ENCODE data around the gene NOPCHAP1. TPM values are rescaled to one million over a fixed set of nuclear protein-coding genes. Genes with fewer than 3 reads are reported as not detected.

Gene NOPCHAP1
- total and polyA plus RNA-seq, 2 of the 8 experiments (the other 6 are each of a cell fraction or from before 2014, with no cell fraction given): 14.9 to 39.5 TPM

DNA sequence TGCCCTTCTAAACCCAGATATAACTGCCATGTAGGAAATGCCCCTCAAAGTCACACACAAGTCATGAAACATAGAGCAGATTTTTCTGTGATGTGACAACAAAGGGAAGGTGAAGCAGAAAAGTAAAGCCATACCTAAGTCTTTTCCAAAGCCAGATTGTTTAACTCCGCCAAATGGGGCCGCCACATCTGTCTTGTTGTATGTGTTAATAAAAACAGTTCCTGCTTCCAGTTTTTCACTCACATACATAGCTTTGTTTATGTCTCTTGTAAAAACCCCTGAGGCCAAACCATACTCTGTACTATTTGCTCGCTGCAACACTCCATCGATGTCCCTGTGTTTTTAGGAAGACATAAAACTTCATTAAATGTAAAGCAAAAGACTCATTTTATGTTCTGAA, 40.3 kb downstream of the NOPCHAP1 start:
- H2AFZ ChIP-seq (ENCODE audit: low read length): no peak overlapping the region
- H4K91ac ChIP-seq (replicated peaks; ENCODE audit: insufficient read length, low read length): no peak overlapping the region
- CTCF ChIA-PET (ENCODE audit: partially characterized antibody): interaction anchor here (0.6 to 1.0 kb wide), 2 partner anchors 13 to 22 kb away, joined by 3 to 4 read pairs; no protein-coding TSS in a partner anchor

More for the DNA sequence above, 40.3 kb downstream of the NOPCHAP1 start:
- Histone ChIP-seq H4K20me1 (replicated peaks in 1 of 2; ENCODE audit: control insufficient read depth in 1 of 2, insufficient read depth in 2 of 2, low read length in 2 of 2) (no peaks in the 10 kb centered on the region), H3K23me2 (ENCODE audit: low read depth, low read length) (no peaks in the 10 kb centered on the region), H3K27me3 (replicated peaks in 1 of 4; ENCODE audit: control insufficient read depth in 3 of 4, extremely low read depth in 1 of 4, insufficient read depth in 3 of 4, low read length in 3 of 4) (no peaks in the 10 kb centered on the region), H3K18ac (ENCODE audit: extremely low read depth, low read length) (no peak overlapping the region), H3K4me3 (ENCODE audit: extremely low read depth in 1 of 4, insufficient read depth in 2 of 4, low read depth in 3 of 4, low read length in 4 of 4) (no peak overlapping the region), H2BK120ac (replicated peaks; ENCODE audit: low read depth, low read length) (no peak overlapping the region), H3K4me1 (replicated peaks in 1 of 4; ENCODE audit: control insufficient read depth in 3 of 4, insufficient read depth in 4 of 4, low read length in 3 of 4) (no peaks in the 10 kb centered on the region), H3K79me2 (ENCODE audit: control insufficient read depth in 1 of 2, insufficient read depth in 2 of 2, low read length in 2 of 2) (no peaks in the 10 kb centered on the region), H2AK5ac (ENCODE audit: low read depth, low read length) (no peak overlapping the region), H3K4me2 (ENCODE audit: insufficient read depth in 1 of 2, low read depth in 2 of 2, low read length in 2 of 2) (no peak overlapping the region), H2BK15ac (ENCODE audit: low read length) (no peak overlapping the region), H3K9ac (replicated peaks in 1 of 4; ENCODE audit: extremely low read depth in 1 of 4, low read depth in 3 of 4, low read length in 3 of 4) (no peak overlapping the region), H2BK20ac (ENCODE audit: low read length) (no peak overlapping the region), H3K79me1 (ENCODE audit: low read depth, low read length) (no peaks in the 10 kb centered on the region), H3K23ac (ENCODE audit: insufficient read length) (no peak overlapping the region), H2BK12ac (ENCODE audit: low read depth, low read length) (no peak overlapping the region), H3K4ac (replicated peaks; ENCODE audit: insufficient read length, low read depth, low read length) (no peak overlapping the region), H3K27ac (ENCODE audit: low read depth, low read length) (no peak overlapping the region), H2BK5ac (ENCODE audit: low read depth, low read length) (no peak overlapping the region), H3K14ac (ENCODE audit: insufficient read length) (no peak overlapping the region), H4K8ac (ENCODE audit: extremely low read depth, insufficient read depth, low read length) (no peak overlapping the region), H3K9me3 (ENCODE audit: insufficient read depth in 2 of 2, low read depth in 1 of 2, low read length in 1 of 2) (no peaks in the 10 kb centered on the region), H3K56ac (replicated peaks; ENCODE audit: insufficient read length, low read depth, low read length) (no peak overlapping the region), H4K5ac (ENCODE audit: insufficient read length, low read depth, low read length) (no peak overlapping the region), H3K36me3 (ENCODE audit: control insufficient read depth in 2 of 4, insufficient read depth in 4 of 4, low read length in 3 of 4) (no peaks in the 10 kb centered on the region; a peak in 1 of 8 replicates)
- DNase-seq (ENCODE audit: low read depth in 1 of 2, low spot score in 2 of 2) (no peak), FAIRE-seq (no peak)
- no peak for TF ChIP-seq SAP30 (IDR thresholded peaks at IDR 0.05; ENCODE audit: insufficient read depth, insufficient replicate concordance, low read length)
- TF ChIP-seq GTF2F1 (IDR thresholded peaks at IDR 0.05; ENCODE audit: borderline replicate concordance, low read depth, low read length): no peak
- TF ChIP-seq CHD2 (IDR thresholded peaks at IDR 0.05; ENCODE audit: low read length): no peak
- TF ChIP-seq JUN (IDR thresholded peaks at IDR 0.05; ENCODE audit: low read depth, low read length): no peak
- TF ChIP-seq HDAC6 (IDR thresholded peaks at IDR 0.05; ENCODE audit: low read depth, low read length): no peak
- no peak for TF ChIP-seq RAD21 (IDR thresholded peaks at IDR 0.05 in 1 of 2, conservative IDR thresholded peaks at IDR 0.05 in 1 of 2; ENCODE audit: low read depth in 2 of 2, low read length in 2 of 2)
- TF ChIP-seq BRCA1 (IDR thresholded peaks at IDR 0.05; ENCODE audit: low read depth, low read length): no peak
- no peak for TF ChIP-seq HDAC2 (IDR thresholded peaks at IDR 0.05; ENCODE audit: borderline replicate concordance in 1 of 2, low read depth in 2 of 2, low read length in 2 of 2)
- no peak for TF ChIP-seq ASH2L (IDR thresholded peaks at IDR 0.05; ENCODE audit: low read length)
- POLR2A ChIA-PET (ENCODE audit: partially characterized antibody): no interaction called here
- WGBS, 2 experiments (ENCODE audit: extremely low coverage in 1 of 2, insufficient coverage in 1 of 2, insufficient read length in 1 of 2, insufficient replicate concordance in 2 of 2, low coverage in 1 of 2, low lambda C conversion rate in 2 of 2, missing lambda C conversion rate in 1 of 2): 87% methylated on average over 4 of the region's 4 CpGs; no CpG with 5 or more reads in 1 of the 2 experiments
